Kidney epithelial cell (primary cell): Measurements from ENCODE around the gene TPO. TPM values are rescaled to one million over a fixed set of nuclear protein-coding genes. Genes with fewer than 3 reads are reported as not detected.

Experiments
- DNase-seq: peaks from one replicate; pipeline ENCODE4 v3.0.0-alpha.2; 2010; ENCODE audit warnings: low read depth
- H3K27me3 ChIP-seq: 2 replicates; pipeline ENCODE4 v1.6.0; 2011; ENCODE audit warnings: low read length; ENCODE audit not compliant: control insufficient read depth, insufficient read depth
- H3K36me3 ChIP-seq: 2 replicates; pipeline ENCODE4 v1.5.1; 2011; ENCODE audit warnings: low read length; ENCODE audit not compliant: control insufficient read depth, insufficient read depth
- H3K4me3 ChIP-seq: 2 replicates; pipeline ENCODE4 v1.5.1; 2011; ENCODE audit warnings: low read depth, mild to moderate bottlenecking, control low read depth, low read length
- CTCF ChIP-seq: IDR thresholded peaks from 2 replicates; pipeline ENCODE4 v1.5.1; 2011; ENCODE audit warnings: mild to moderate bottlenecking, moderate library complexity, low read length, control low read depth, inconsistent platforms; ENCODE audit not compliant: insufficient read depth, poor library complexity, severe bottlenecking
- total RNA-seq: library from RNA; depleted of rRNA; stranded (reverse); fragments of >200 nt; gene quantifications from 2 replicates; pipeline ENCODE4 v1.2.3, GENCODE V29; 2015

The TPO gene
- not detected in 2 replicates for total RNA-seq

GRCh38 chr2:1413156-1413710 lies at the start of gene TPO:
Gene TPO, plus strand, starts transcription at chr2:1413463. Its CDS starts 946 bp downstream, at chr2:1414409.
- no peak for DNase-seq
- no peak within 1 kb of the TSS for H3K4me3 ChIP-seq

GRCh38 chr2:1366546-1367134 lies 46.6 kb upstream of the TPO start:
- Histone ChIP-seq H3K27me3 (no peaks in the 10 kb centered on the region), H3K36me3 (no peaks in the 10 kb centered on the region), H3K4me3 (no peak overlapping the region)
- DNase-seq: no peak
- TF ChIP-seq CTCF: no peak

More at GRCh38 chr2:1413156-1413710, at the start of gene TPO:
- no peak for TF ChIP-seq CTCF
- H3K27me3 ChIP-seq: no peaks in the 10 kb centered on the region
- H3K36me3 ChIP-seq: no peaks in the 10 kb centered on the region

- Histone ChIP-seq H3K27me3 (no peaks in the 10 kb centered on the region), H3K36me3 (no peaks in the 10 kb centered on the region), H3K4me3 (no peak overlapping the region)
- no peak for DNase-seq
- TF ChIP-seq CTCF: no peak
Observed at GRCh38 chr2:1367601-1368000, 45.7 kb upstream of the TPO start.

GRCh38 chr2:1369905-1370304 lies 43.4 kb upstream of the TPO start:
- Histone ChIP-seq H3K36me3 (no peaks in the 10 kb centered on the region), H3K27me3 (no peaks in the 10 kb centered on the region), H3K4me3 (no peak overlapping the region)
- DNase-seq: no peak
- no peak for TF ChIP-seq CTCF

- TF ChIP-seq CTCF: no peak
- H3K4me3 ChIP-seq: no peak overlapping the region
- no peaks in the 10 kb centered on the region for H3K27me3 ChIP-seq
- H3K36me3 ChIP-seq: no peaks in the 10 kb centered on the region
- no peak for DNase-seq
Observed at GRCh38 chr2:1370461-1370860, 42.8 kb upstream of the TPO start.

- no peak for TF ChIP-seq CTCF
- DNase-seq: no peak
- Histone ChIP-seq H3K4me3 (no peak overlapping the region), H3K36me3 (no peaks in the 10 kb centered on the region), H3K27me3 (no peaks in the 10 kb centered on the region)
Observed at GRCh38 chr2:1371082-1371481, 42.2 kb upstream of the TPO start.
